SK-N-SH (cell line): ENCODE data around the gene RELCH. TPM values are rescaled to one million over a fixed set of nuclear protein-coding genes. Genes with fewer than 3 reads are reported as not detected.

ENCODE experiments used
- CTCF ChIA-PET: fragments of 300-600, 350-600 bp; formaldehyde crosslinking; extraction: SDS; loops from one replicate; lab custom pipeline; 2021; lab: Yijun Ruan, JAX
- POLR2A ChIA-PET: fragments of 350-600 bp; sonication (Branson Sonifier 250); formaldehyde crosslinking; extraction: SDS; loops from one replicate; lab custom pipeline; 2020; ENCODE audit warnings: antibody characterized with exemption, inconsistent platforms; lab: Yijun Ruan, JAX
- DNase-seq: peaks from one replicate; pipeline ENCODE4 v3.0.0; 2012
- H2AFZ ChIP-seq: fragments of 200-600 bp; sonication (generic); 2 replicates; pipeline ENCODE4 v1.8.1; 2016; ENCODE audit warnings: antibody characterized with exemption, mild to moderate bottlenecking, low read depth
- H3F3A ChIP-seq: fragments of 200-600 bp; sonication (generic); replicated peaks from 2 replicates; pipeline ENCODE3; 2016; ENCODE audit warnings: antibody characterized with exemption, mild to moderate bottlenecking; ENCODE audit not compliant: insufficient read depth
- H3K27ac ChIP-seq, 2 experiments: fragments of 200-500 bp in 1 of 2; fragments of 200-600 bp in 1 of 2; sonication (Bioruptor generic) in 1 of 2; sonication (generic), shearing (Covaris generic) in 1 of 2; 2 replicates each; pipeline versions ENCODE4 v1.5.1 to v1.6.1; 2014 to 2016; ENCODE audit warnings: low read depth in 2 of 2, inconsistent platforms in 1 of 2, low read length in 1 of 2, mild to moderate bottlenecking in 1 of 2, mixed read lengths in 1 of 2
- H3K27me3 ChIP-seq: fragments of 200-600 bp; sonication (generic), shearing (Covaris generic); 2 replicates; pipeline ENCODE4 v1.6.1; 2016; ENCODE audit warnings: mixed run types; ENCODE audit not compliant: insufficient read depth
- H3K36me3 ChIP-seq, 2 experiments: fragments of 200-500 bp in 1 of 2; fragments of 200-600 bp in 1 of 2; sonication (Bioruptor generic) in 1 of 2; sonication (generic) in 1 of 2; replicated peaks in 1 of 2; 2 replicates each; pipeline versions ENCODE3 to v1.5.1; 2014 to 2016; ENCODE audit warnings: low read length in 1 of 2, mild to moderate bottlenecking in 1 of 2; ENCODE audit not compliant: insufficient read depth in 2 of 2, control insufficient read depth in 1 of 2
- H3K4me1 ChIP-seq, 2 experiments: fragments of 200-500 bp in 1 of 2; fragments of 200-600 bp in 1 of 2; sonication (Bioruptor generic) in 1 of 2; sonication (generic), shearing (Covaris generic) in 1 of 2; 2 replicates each; pipeline versions ENCODE4 v1.5.1 to v1.6.1; 2014 to 2016; ENCODE audit warnings: low read depth in 1 of 2, low read length in 1 of 2, mixed run types in 1 of 2; ENCODE audit not compliant: insufficient read depth in 2 of 2, control insufficient read depth in 1 of 2
- H3K4me2 ChIP-seq: fragments of 200-600 bp; sonication (generic), shearing (Covaris generic); 2 replicates; pipeline ENCODE4 v1.6.1; 2017; ENCODE audit warnings: mixed run types
- H3K4me3 ChIP-seq, 2 experiments: fragments of 200-500 bp in 1 of 2; fragments of 200-600 bp in 1 of 2; sonication (Bioruptor generic) in 1 of 2; sonication (generic), shearing (Covaris generic) in 1 of 2; 2 replicates each; pipeline versions ENCODE4 v1.5.1 to v1.8.1; 2014 to 2016; ENCODE audit warnings: low read depth in 2 of 2, inconsistent platforms in 1 of 2, low read length in 1 of 2, mild to moderate bottlenecking in 1 of 2, mixed read lengths in 1 of 2, moderate library complexity in 1 of 2
- H3K79me2 ChIP-seq: fragments of 200-600 bp; sonication (generic); 2 replicates; pipeline ENCODE4 v1.8.1; 2017; ENCODE audit warnings: mild to moderate bottlenecking; ENCODE audit not compliant: insufficient read depth
- H3K9ac ChIP-seq: fragments of 200-600 bp; sonication (generic); 2 replicates; pipeline ENCODE4 v1.6.1; 2017; ENCODE audit warnings: mixed run types
- H3K9me2 ChIP-seq: fragments of 200-600 bp; sonication (generic); 2 replicates; pipeline ENCODE4 v1.6.1; 2017; ENCODE audit warnings: mixed run types
- H3K9me3 ChIP-seq: fragments of 200-600 bp; sonication (generic); 2 replicates; pipeline ENCODE4 v1.6.1; 2017; ENCODE audit warnings: mixed run types, mild to moderate bottlenecking, moderate library complexity
- H4K20me1 ChIP-seq: fragments of 200-600 bp; sonication (generic); 2 replicates; pipeline ENCODE4 v1.6.1; 2017; ENCODE audit warnings: mild to moderate bottlenecking, mixed run types; ENCODE audit not compliant: insufficient read depth
- CTCF ChIP-seq: fragments of 200-600 bp; sonication (generic); IDR thresholded peaks from 2 replicates; pipeline ENCODE4 v1.6.1; 2017; ENCODE audit warnings: antibody characterized with exemption, mild to moderate bottlenecking, moderate library complexity
- ELF1 ChIP-seq: IDR thresholded peaks from 2 replicates; pipeline ENCODE4 v1.4.0; 2012
- EP300 ChIP-seq, 2 experiments: IDR thresholded peaks; 2 replicates each; pipeline versions ENCODE4 v1.4.0 to v1.6.1; 2012; ENCODE audit warnings: borderline replicate concordance in 1 of 2, low read depth in 1 of 2, low read length in 1 of 2
- EZH2phosphoT487 ChIP-seq: fragments of 200-600 bp; sonication (generic); IDR thresholded peaks from 2 replicates; pipeline ENCODE4 v1.6.1; 2017; ENCODE audit warnings: low read depth, mixed run types, mild to moderate bottlenecking, antibody characterized with exemption, moderate library complexity, borderline replicate concordance
- FOSL2 ChIP-seq: IDR thresholded peaks from 2 replicates; pipeline ENCODE4 v1.4.0; 2012; ENCODE audit warnings: low read depth, mild to moderate bottlenecking, moderate library complexity, borderline replicate concordance
- FOXM1 ChIP-seq: IDR thresholded peaks from 2 replicates; pipeline ENCODE4 v1.4.0; 2012; ENCODE audit warnings: low read depth, mild to moderate bottlenecking
- GABPA ChIP-seq: IDR thresholded peaks from 2 replicates; pipeline ENCODE4 v1.4.0; 2012; ENCODE audit warnings: low read depth, mild to moderate bottlenecking
- GATA2 ChIP-seq: sonication (generic); formaldehyde crosslinking; IDR thresholded peaks from 2 replicates; pipeline ENCODE4 v1.5.0; 2020; ENCODE audit warnings: mild to moderate bottlenecking, missing genetic modification reagents
- IRF3 ChIP-seq: fragments of 150-350 bp; IDR thresholded peaks from 2 replicates; pipeline ENCODE4 v1.6.1; 2016; ENCODE audit warnings: mild to moderate bottlenecking, low read depth, low read length
- MXI1 ChIP-seq: IDR thresholded peaks from 2 replicates; pipeline ENCODE4 v1.6.1; 2012; ENCODE audit warnings: mild to moderate bottlenecking, low read depth, low read length, improper control_type of control experiment
- NRF1 ChIP-seq: IDR thresholded peaks from 2 replicates; pipeline ENCODE4 v1.6.1; 2012; ENCODE audit warnings: low read depth, mild to moderate bottlenecking, low read length
- PBX3 ChIP-seq: IDR thresholded peaks from 2 replicates; pipeline ENCODE4; 2012
- RAD21 ChIP-seq: IDR thresholded peaks from 2 replicates; pipeline ENCODE4 v1.6.1; 2012; ENCODE audit warnings: mild to moderate bottlenecking, low read length
- RFX5 ChIP-seq: IDR thresholded peaks from 2 replicates; pipeline ENCODE4 v1.6.1; 2012; ENCODE audit warnings: mild to moderate bottlenecking, improper control_type of control experiment, low read length
- RXRA ChIP-seq: IDR thresholded peaks from 2 replicates; pipeline ENCODE4 v1.4.0; 2012; ENCODE audit warnings: low read depth, mild to moderate bottlenecking, borderline replicate concordance
- SIN3A ChIP-seq: IDR thresholded peaks from 2 replicates; pipeline ENCODE4 v1.6.1; 2012; ENCODE audit warnings: low read depth, mild to moderate bottlenecking, low read length, moderate library complexity, borderline replicate concordance
- SMC3 ChIP-seq: IDR thresholded peaks from 2 replicates; pipeline ENCODE4 v1.6.1; 2012; ENCODE audit warnings: low read depth, low read length, improper control_type of control experiment
- USF1 ChIP-seq: IDR thresholded peaks from 2 replicates; pipeline ENCODE4 v1.4.0; 2012; ENCODE audit warnings: low read depth, borderline replicate concordance
- USF2 ChIP-seq: fragments of 150-350 bp; IDR thresholded peaks from 2 replicates; pipeline ENCODE4 v1.6.1; 2017; ENCODE audit warnings: antibody characterized with exemption, low read length, low read depth, borderline replicate concordance
- WGBS: methylation state at CpG from one replicate; pipeline ENCODE4 v1.1.6; 2017; ENCODE audit warnings: low lambda C conversion rate; 5-methylcytosine and 5-hydroxymethylcytosine counted together
- polyA plus RNA-seq, 3 experiments: library from polyadenylated mRNA; depleted of rRNA; stranded (reverse); fragments of >200 nt; gene quantifications; 2 replicates each; pipeline ENCODE4 v1.2.3, GENCODE V29; 2012

The RELCH gene
- polyA plus RNA-seq, 1 of the 3 experiments (the other 2 are of a cell fraction) = 7.4 TPM

GRCh38 chr18:62245699-62246098 is 58.6 kb downstream of the RELCH start:
- Histone ChIP-seq H3F3A (peaks cover 4% of the 10 kb centered on the region), H3K36me3 (peaks cover 12 to 37% of the 10 kb centered on the region in 2 experiments), H4K20me1 (no peaks in the 10 kb centered on the region), H3K4me1 (no peaks in the 10 kb centered on the region; a peak in 1 of 4 replicates), H3K9ac (no peak overlapping the region), H3K9me2 (no peaks in the 10 kb centered on the region), H3K27ac (no peak overlapping the region), H3K9me3 (no peaks in the 10 kb centered on the region), H3K4me3 (no peak overlapping the region), H2AFZ (no peak overlapping the region), H3K4me2 (no peak overlapping the region), H3K27me3 (no peaks in the 10 kb centered on the region), H3K79me2 (no peaks in the 10 kb centered on the region)
- ChIA-PET CTCF (interaction anchor here (1.0 to 9.9 kb wide), 3 partner anchors 36 to 62 kb away, joined by 3 to 120 read pairs (median 5); partner anchors contain the start of genes PIGN and RELCH), POLR2A (no interaction called here)
- 33% methylated on average over 1 of the region's 1 CpG for WGBS
- peak; percentile 24 for DNase-seq
- no peak for TF ChIP-seq RFX5
- TF ChIP-seq EP300 (IDR thresholded peaks at IDR 0.05; ENCODE audit: borderline replicate concordance in 1 of 2, low read depth in 1 of 2, low read length in 1 of 2) = no peak
- no peak for TF ChIP-seq FOXM1
- no peak for TF ChIP-seq RAD21
- no peak for TF ChIP-seq GABPA
- TF ChIP-seq USF1 = no peak
- TF ChIP-seq USF2 = no peak
- peak; percentile 24; the same call in 1 of the 2 replicates for TF ChIP-seq GATA2 (CRISPR knock-in tag)
- TF ChIP-seq EZH2phosphoT487 = no peak
- no peak for TF ChIP-seq RXRA
- TF ChIP-seq CTCF = peak; percentile 25; the same call in 1 of the 2 replicates
- TF ChIP-seq SMC3 = no peak

- no peaks in the 10 kb centered on the region for H3K9me2 ChIP-seq
- H3F3A ChIP-seq = peaks cover 4% of the 10 kb centered on the region
- no peaks in the 10 kb centered on the region for H3K9me3 ChIP-seq
- no peaks in the 10 kb centered on the region for H3K79me2 ChIP-seq
- H3K4me1 ChIP-seq = no peaks in the 10 kb centered on the region; a peak in 1 of 4 replicates
- H4K20me1 ChIP-seq = no peaks in the 10 kb centered on the region
- no peak overlapping the region for H3K27ac ChIP-seq
- no peak overlapping the region for H2AFZ ChIP-seq
- H3K9ac ChIP-seq = no peak overlapping the region
- WGBS = 86% methylated on average over 1 of the region's 1 CpG
- no peak overlapping the region for H3K4me3 ChIP-seq
- no peak overlapping the region for H3K4me2 ChIP-seq
- DNase-seq = no peak
- ChIA-PET CTCF (interaction anchor here (0.7 to 9.9 kb wide), 11 partner anchors 11 to 117 kb away, joined by 3 to 120 read pairs (median 9); partner anchors contain the start of genes PIGN and RELCH), POLR2A (no interaction called here)
- H3K27me3 ChIP-seq = no peaks in the 10 kb centered on the region
- peaks cover 12 to 36% of the 10 kb centered on the region in 2 experiments for H3K36me3 ChIP-seq
- TF ChIP-seq ELF1 (no peak), RAD21 (no peak), PBX3 (no peak), NRF1 (no peak), CTCF (no peak), FOXM1 (no peak), SIN3A (no peak), FOSL2 (no peak), IRF3 (no peak), MXI1 (no peak), EZH2phosphoT487 (no peak)
These were observed 61.3 kb downstream of the RELCH start for GRCh38 chr18:62248313-62248712.
